IMR-90 (cell line): ENCODE results near the gene ATP6V0C. TPM values are rescaled to one million over a fixed set of nuclear protein-coding genes. Genes with fewer than 3 reads are reported as not detected.
"Not testable (repeated sequence)": the region's sequence is repeated elsewhere in the genome, so short reads cannot be mapped to it uniquely, and the experiment has no call there.

Experiments
- ATAC-seq: fragments of 200-7000 bp; cut with Tn5 transposase; 2 replicates; pipeline ENCODE4 v1.9.1; 2020; ENCODE audit warnings: low read depth, mild to moderate bottlenecking, moderate library complexity
- BruUV-seq: library from RNA; stranded (reverse); fragments of 400-500 nt; replicated peaks from 2 replicates; lab custom pipeline; 2021; lab: Mats Ljungman, UMichigan
- CTCF ChIA-PET: fragments of 300-600 bp; formaldehyde crosslinking; extraction: SDS; loops from one replicate; lab custom pipeline; 2021; ENCODE audit warnings: antibody characterized with exemption; lab: Yijun Ruan, JAX
- POLR2A ChIA-PET: fragments of 300-600 bp; sonication (Branson Sonifier 250); formaldehyde crosslinking; loops from one replicate; lab custom pipeline; 2022; ENCODE audit warnings: antibody characterized with exemption; ENCODE audit not compliant: unreplicated experiment; lab: Charles Lee
- DNase-seq: peaks from one replicate; pipeline ENCODE4 v3.0.0; 2013
- H2AFZ ChIP-seq: replicated peaks from 2 replicates; pipeline ENCODE3; 2013; ENCODE audit warnings: low read length, mild to moderate bottlenecking; ENCODE audit not compliant: poor library complexity
- H2AK5ac ChIP-seq: 2 replicates; pipeline ENCODE4 v1.6.1; 2013; ENCODE audit warnings: low read depth, low read length, inconsistent platforms
- H2AK9ac ChIP-seq: replicated peaks from 2 replicates; pipeline ENCODE3; 2013; ENCODE audit warnings: mild to moderate bottlenecking, low read depth, low read length, moderate library complexity; ENCODE audit not compliant: poor library complexity
- H2BK120ac ChIP-seq: 2 replicates; pipeline ENCODE4 v1.6.1; 2013; ENCODE audit warnings: low read depth, low read length, inconsistent platforms
- H2BK15ac ChIP-seq: 3 replicates; pipeline ENCODE4 v1.6.1; 2013; ENCODE audit warnings: low read depth, low read length, inconsistent platforms
- H2BK20ac ChIP-seq: 2 replicates; pipeline ENCODE4 v1.6.1; 2013; ENCODE audit warnings: low read depth, mild to moderate bottlenecking, inconsistent platforms, low read length, moderate library complexity
- H2BK5ac ChIP-seq: 2 replicates; pipeline ENCODE4 v1.6.1; 2013; ENCODE audit warnings: mild to moderate bottlenecking, low read depth, low read length, inconsistent platforms; ENCODE audit not compliant: poor library complexity, severe bottlenecking
- H3K14ac ChIP-seq: replicated peaks from 2 replicates; pipeline ENCODE4 v1.6.1; 2013; ENCODE audit warnings: low read depth, low read length, inconsistent platforms
- H3K18ac ChIP-seq: 2 replicates; pipeline ENCODE4 v1.6.1; 2013; ENCODE audit warnings: low read depth, low read length, control low read depth
- H3K23ac ChIP-seq: 2 replicates; pipeline ENCODE4 v1.6.1; 2013; ENCODE audit warnings: low read depth, low read length, inconsistent platforms
- H3K27ac ChIP-seq: 2 replicates; pipeline ENCODE4 v1.5.1; 2013; ENCODE audit warnings: mild to moderate bottlenecking, control low read depth, low read length; ENCODE audit not compliant: insufficient read depth
- H3K27me3 ChIP-seq: 2 replicates; pipeline ENCODE4 v1.6.1; 2013; ENCODE audit warnings: low read length; ENCODE audit not compliant: control insufficient read depth, insufficient read depth
- H3K36me3 ChIP-seq: 2 replicates; pipeline ENCODE4 v1.6.1; 2013; ENCODE audit warnings: low read length, mixed read lengths; ENCODE audit not compliant: control insufficient read depth, insufficient read depth
- H3K4ac ChIP-seq: 2 replicates; pipeline ENCODE4 v1.6.1; 2013; ENCODE audit warnings: low read depth, low read length, inconsistent platforms
- H3K4me1 ChIP-seq: 2 replicates; pipeline ENCODE4 v1.6.1; 2013; ENCODE audit warnings: low read length, mixed read lengths; ENCODE audit not compliant: control insufficient read depth, insufficient read depth
- H3K4me2 ChIP-seq: 2 replicates; pipeline ENCODE4 v1.6.1; 2013; ENCODE audit warnings: low read depth, mild to moderate bottlenecking, control low read depth, low read length, moderate library complexity
- H3K4me3 ChIP-seq: 2 replicates; pipeline ENCODE4 v1.5.1; 2013; ENCODE audit warnings: low read depth, mild to moderate bottlenecking, control low read depth, low read length, moderate library complexity; ENCODE audit not compliant: insufficient read depth
- H3K56ac ChIP-seq: 2 replicates; pipeline ENCODE4 v1.6.1; 2013; ENCODE audit warnings: low read length, inconsistent platforms; ENCODE audit not compliant: insufficient read depth; ENCODE audit errors: extremely low read depth
- H3K79me1 ChIP-seq, 2 experiments: 2 replicates each; pipeline ENCODE4 v1.6.1; 2013; ENCODE audit warnings: low read length in 2 of 2, inconsistent platforms in 1 of 2, low read depth in 1 of 2
- H3K9ac ChIP-seq: 2 replicates; pipeline ENCODE4 v1.6.1; 2013; ENCODE audit warnings: low read depth, low read length, control low read depth
- H3K9me1 ChIP-seq: 2 replicates; pipeline ENCODE4 v1.6.1; 2013; ENCODE audit warnings: low read length, inconsistent platforms; ENCODE audit not compliant: insufficient read depth
- H3K9me3 ChIP-seq: 2 replicates; pipeline ENCODE4 v1.6.1; 2013; ENCODE audit warnings: low read length; ENCODE audit not compliant: control insufficient read depth, insufficient read depth
- H4K20me1 ChIP-seq: 2 replicates; pipeline ENCODE4 v1.6.1; 2013; ENCODE audit warnings: low read length, inconsistent platforms; ENCODE audit not compliant: insufficient read depth
- H4K5ac ChIP-seq: 2 replicates; pipeline ENCODE4 v1.6.1; 2013; ENCODE audit warnings: mild to moderate bottlenecking, low read depth, low read length, control low read depth
- H4K8ac ChIP-seq, 2 experiments: 2 replicates each; pipeline ENCODE4 v1.6.1; 2013; ENCODE audit warnings: low read depth in 2 of 2, low read length in 2 of 2, control low read depth in 1 of 2, inconsistent platforms in 1 of 2
- H4K91ac ChIP-seq: 2 replicates; pipeline ENCODE4 v1.6.1; 2013; ENCODE audit warnings: low read depth, low read length, inconsistent platforms; ENCODE audit not compliant: insufficient read depth
- CTCF ChIP-seq: conservative IDR thresholded peaks from 2 replicates; pipeline ENCODE4 v1.5.1; 2012; ENCODE audit warnings: mild to moderate bottlenecking, low read depth, low read length, improper control_type of control experiment
- WGBS, 2 experiments: methylation state at CpG; one replicate each; pipeline versions ENCODE4 v1.1.5 to v1.1.7; 2013; ENCODE audit warnings: missing lambda C conversion rate in 2 of 2; ENCODE audit not compliant: insufficient read length in 1 of 2; ENCODE audit errors: extremely low coverage in 2 of 2; 5-methylcytosine and 5-hydroxymethylcytosine counted together
- dilution Hi-C: fragments of 300-500 bp; cut with HindIII; formaldehyde crosslinking; loops from one replicate; pipeline ENCODE4 v1.14.3; 2018; ENCODE audit warnings: low sequenced_read_pairs; ENCODE audit not compliant: unreplicated experiment
- in situ Hi-C: fragments of 300-500 bp; cut with MboI; formaldehyde crosslinking; loops from 3 replicates; pipeline ENCODE4 v1.14.3; 2019; ENCODE audit warnings: low sequenced_read_pairs, inconsistent platforms, mixed read lengths
- intact Hi-C: fragments of 100-400 bp; cut with micrococcal nuclease; formaldehyde crosslinking; loops from 2 replicates; pipeline ENCODE4 v1.10.0; 2022
- polyA plus RNA-seq, 3 experiments: library from polyadenylated mRNA; depleted of rRNA; stranded (reverse); fragments of >200 nt; gene quantifications; 2 replicates each; pipeline ENCODE4 v1.2.3, GENCODE V29; 2012; ENCODE audit warnings: low replicate concordance in 1 of 3
- total RNA-seq: library from RNA; depleted of rRNA; stranded (reverse); fragments of >200 nt; gene quantifications from 2 replicates; pipeline ENCODE4 v1.2.3, GENCODE V29; 2012

The ATP6V0C gene
- total and polyA plus RNA-seq, 2 of the 4 experiments (the other 2 are of a cell fraction) = 8.4 to 107 TPM

GRCh38 chr16:2539845-2540458 is 26.2 kb downstream of the ATP6V0C start:
- H2AK5ac ChIP-seq, H3K9me3 ChIP-seq, H3K27ac ChIP-seq, H3K14ac ChIP-seq, H4K5ac ChIP-seq, H4K91ac ChIP-seq, H3K9ac ChIP-seq, H3K18ac ChIP-seq, H2BK20ac ChIP-seq, H3K27me3 ChIP-seq, H3K56ac ChIP-seq, H2BK15ac ChIP-seq, H3K4me3 ChIP-seq, H4K8ac ChIP-seq, POLR2A ChIA-PET, H2AK9ac ChIP-seq, H2BK5ac ChIP-seq, H2BK120ac ChIP-seq, H3K4me2 ChIP-seq, in situ Hi-C loops, H3K4ac ChIP-seq, H3K36me3 ChIP-seq, H3K23ac ChIP-seq, dilution Hi-C loops, intact Hi-C loops, CTCF ChIA-PET, H2AFZ ChIP-seq, ATAC-seq, BruUV-seq: not testable (repeated sequence)
- 83% methylated on average over 3 of the region's 14 CpGs; no CpG with 5 or more reads in 1 of the 2 experiments for WGBS, 2 experiments
- TF ChIP-seq CTCF = peak; percentile 38
- Histone ChIP-seq H4K20me1 (peaks cover 44% of the 10 kb centered on the region), H3K79me1 (peaks cover 4 to 36% of the 10 kb centered on the region in 2 experiments; a peak in 3 of 4 replicates), H3K4me1 (peaks cover 12% of the 10 kb centered on the region), H3K9me1 (peaks cover 14% of the 10 kb centered on the region)
- DNase-seq = peak; percentile 21

GRCh38 chr16:2540912-2541311 is 27.2 kb downstream of the ATP6V0C start:
- CTCF ChIA-PET, H2BK15ac ChIP-seq, ATAC-seq, H2BK120ac ChIP-seq, H3K56ac ChIP-seq, H4K91ac ChIP-seq, in situ Hi-C loops, H3K14ac ChIP-seq, H3K9ac ChIP-seq, H3K27me3 ChIP-seq, POLR2A ChIA-PET, H3K27ac ChIP-seq, H4K5ac ChIP-seq, H3K4me2 ChIP-seq, intact Hi-C loops, BruUV-seq, H2AK5ac ChIP-seq, H2AK9ac ChIP-seq, H2BK20ac ChIP-seq, H3K4ac ChIP-seq, H2BK5ac ChIP-seq, H3K36me3 ChIP-seq, H2AFZ ChIP-seq, H4K8ac ChIP-seq, dilution Hi-C loops, H3K18ac ChIP-seq, H3K4me3 ChIP-seq, H3K9me3 ChIP-seq, H3K4me1 ChIP-seq, H3K23ac ChIP-seq, DNase-seq: not testable (repeated sequence)
- peaks cover 8 to 45% of the 10 kb centered on the region in 2 experiments; a peak in 3 of 4 replicates for H3K79me1 ChIP-seq
- peaks cover 12% of the 10 kb centered on the region for H3K9me1 ChIP-seq
- 100% methylated on average over 2 of the region's 4 CpGs; no CpG with 5 or more reads in 1 of the 2 experiments for WGBS, 2 experiments
- H4K20me1 ChIP-seq = peaks cover 54% of the 10 kb centered on the region
